NOMO-1 (cell line): ENCODE results near the gene SARS1.
A peak's percentile ranks its signal among the peaks of the same experiment; 100 is the strongest.
"Not testable (repeated sequence)": the region's sequence is repeated elsewhere in the genome, so short reads cannot be mapped to it uniquely, and the experiment has no call there.

Experiments used
- DNase-seq, 2 experiments: peaks; one replicate each; lab custom pipeline; 2025; ENCODE audit not compliant: unreplicated experiment in 2 of 2; lab: John Stamatoyannopoulos, UW

Gene SARS1, protein sequence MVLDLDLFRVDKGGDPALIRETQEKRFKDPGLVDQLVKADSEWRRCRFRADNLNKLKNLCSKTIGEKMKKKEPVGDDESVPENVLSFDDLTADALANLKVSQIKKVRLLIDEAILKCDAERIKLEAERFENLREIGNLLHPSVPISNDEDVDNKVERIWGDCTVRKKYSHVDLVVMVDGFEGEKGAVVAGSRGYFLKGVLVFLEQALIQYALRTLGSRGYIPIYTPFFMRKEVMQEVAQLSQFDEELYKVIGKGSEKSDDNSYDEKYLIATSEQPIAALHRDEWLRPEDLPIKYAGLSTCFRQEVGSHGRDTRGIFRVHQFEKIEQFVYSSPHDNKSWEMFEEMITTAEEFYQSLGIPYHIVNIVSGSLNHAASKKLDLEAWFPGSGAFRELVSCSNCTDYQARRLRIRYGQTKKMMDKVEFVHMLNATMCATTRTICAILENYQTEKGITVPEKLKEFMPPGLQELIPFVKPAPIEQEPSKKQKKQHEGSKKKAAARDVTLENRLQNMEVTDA

DNA sequence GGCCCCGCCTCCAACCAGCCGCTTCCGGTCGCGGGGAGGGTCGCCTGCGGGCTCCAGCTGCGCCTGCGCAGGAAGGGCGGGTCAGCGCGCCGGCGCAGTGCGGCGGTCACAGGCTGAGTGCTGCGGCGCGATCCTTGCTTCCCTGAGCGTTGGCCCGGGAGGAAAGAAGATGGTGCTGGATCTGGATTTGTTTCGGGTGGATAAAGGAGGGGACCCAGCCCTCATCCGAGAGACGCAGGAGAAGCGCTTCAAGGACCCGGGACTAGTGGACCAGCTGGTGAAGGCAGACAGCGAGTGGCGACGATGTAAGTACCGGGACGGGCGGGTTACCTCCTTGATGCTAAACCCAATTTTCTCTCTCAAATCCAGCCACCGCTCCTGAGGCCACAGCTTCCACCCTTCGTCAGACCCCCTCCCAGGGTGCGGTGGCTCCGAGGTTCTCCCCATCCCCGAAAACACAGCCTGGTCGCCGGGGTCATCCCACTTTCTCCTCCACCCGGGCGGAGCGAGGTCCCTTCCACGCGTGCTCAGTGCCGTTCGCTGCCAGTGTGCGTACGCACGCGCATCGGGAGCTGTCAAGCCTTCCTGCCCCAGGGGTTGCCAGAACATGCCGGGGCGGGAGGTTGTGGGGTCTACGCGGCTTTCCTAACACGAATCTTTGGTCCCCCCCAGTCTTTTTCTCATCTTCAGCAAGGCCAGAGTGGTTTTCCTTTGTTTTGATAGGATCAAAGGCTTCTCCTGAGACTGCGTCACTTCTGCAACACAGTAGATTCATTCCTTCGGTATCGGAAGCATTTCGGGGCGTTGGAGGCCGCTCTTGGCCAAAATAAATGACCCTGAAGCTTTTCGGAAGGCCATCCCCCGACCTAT is at the start of gene SARS1:
TSS of gene SARS1 (plus strand) at position 95 of the 870 bp plus-strand sequence. CDS start at position 170, 75 bp downstream.
- peak; percentile 68 to 78 for DNase-seq

DNA sequence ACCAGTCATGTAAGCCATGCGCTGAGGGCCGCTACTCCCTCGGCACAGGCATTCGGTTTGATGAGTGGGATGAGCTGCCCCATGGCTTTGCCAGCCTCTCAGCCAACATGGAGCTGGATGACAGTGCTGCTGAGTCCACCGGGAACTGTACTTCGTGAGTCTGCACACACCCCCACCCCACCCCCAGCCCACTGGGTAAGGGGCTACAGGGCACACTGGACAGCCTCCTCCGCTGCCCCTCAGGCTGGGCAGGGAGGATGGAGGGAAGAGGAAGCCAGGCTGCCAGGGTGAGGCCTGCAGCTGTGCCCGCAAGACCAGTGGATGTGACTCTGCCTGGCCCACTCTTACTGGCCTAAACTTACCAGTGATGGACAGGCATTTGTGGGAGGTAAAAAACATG is 49.2 kb upstream of the SARS1 start:
- DNase-seq, result no peak

DNA sequence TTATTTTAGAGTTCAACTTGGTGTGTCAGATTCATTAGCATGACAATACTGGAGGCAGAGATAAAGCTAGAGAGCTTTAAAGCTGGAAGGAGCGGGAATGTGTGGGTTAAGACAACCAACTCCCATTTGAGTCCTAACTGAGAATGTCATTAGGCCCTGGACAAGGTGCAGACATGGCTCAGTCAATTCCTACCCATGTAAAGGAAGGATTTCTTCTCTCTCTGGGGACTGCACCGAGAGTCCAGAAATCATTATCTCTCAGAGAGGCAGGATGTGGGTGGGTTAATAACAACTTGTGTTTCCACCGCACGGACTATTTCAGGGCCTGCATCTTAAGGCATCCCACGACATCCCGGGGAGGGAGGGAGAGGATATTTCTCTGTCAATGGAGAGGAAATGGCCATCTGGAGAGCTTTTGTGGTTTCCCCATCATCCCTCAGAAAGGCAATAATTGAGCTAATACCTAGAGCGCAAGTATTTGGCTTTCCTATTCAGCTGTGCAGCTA is 46.7 kb upstream of the SARS1 start:
- no peak for DNase-seq

DNA sequence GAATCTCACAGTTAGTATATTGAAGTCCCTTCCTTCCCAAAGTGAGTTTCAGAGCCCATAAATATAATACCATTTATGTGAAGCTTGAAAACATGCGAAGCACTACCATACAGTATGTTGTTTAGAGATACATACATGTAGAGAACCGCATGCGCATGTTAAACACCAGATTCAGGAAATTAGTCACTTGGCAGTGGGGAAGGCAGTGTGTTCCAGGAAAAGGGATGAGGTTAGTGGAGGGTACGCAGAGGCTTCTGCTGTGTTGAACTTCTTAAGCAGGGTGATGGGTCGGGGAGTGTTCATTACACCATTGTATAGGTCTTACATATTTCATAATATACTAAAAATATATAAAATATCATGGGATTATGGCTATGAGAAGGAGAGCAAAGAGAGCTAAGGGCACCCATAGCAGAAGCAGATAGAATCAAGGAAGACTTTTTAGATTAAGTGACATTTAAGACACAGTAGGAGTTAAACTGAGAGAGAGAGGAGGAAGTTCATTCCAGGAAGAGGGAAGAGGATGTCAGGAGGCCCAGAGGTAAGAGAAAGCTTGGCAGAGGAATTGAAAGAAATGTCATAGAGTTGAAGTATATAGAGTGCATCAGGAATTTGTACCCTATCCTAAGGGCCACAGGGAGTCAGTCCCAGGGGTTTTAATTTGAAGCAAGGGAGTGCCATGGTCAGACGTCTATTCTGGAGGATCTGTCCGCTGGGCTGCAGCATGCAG is 43.5 kb upstream of the SARS1 start:
- DNase-seq, result no peak

DNA sequence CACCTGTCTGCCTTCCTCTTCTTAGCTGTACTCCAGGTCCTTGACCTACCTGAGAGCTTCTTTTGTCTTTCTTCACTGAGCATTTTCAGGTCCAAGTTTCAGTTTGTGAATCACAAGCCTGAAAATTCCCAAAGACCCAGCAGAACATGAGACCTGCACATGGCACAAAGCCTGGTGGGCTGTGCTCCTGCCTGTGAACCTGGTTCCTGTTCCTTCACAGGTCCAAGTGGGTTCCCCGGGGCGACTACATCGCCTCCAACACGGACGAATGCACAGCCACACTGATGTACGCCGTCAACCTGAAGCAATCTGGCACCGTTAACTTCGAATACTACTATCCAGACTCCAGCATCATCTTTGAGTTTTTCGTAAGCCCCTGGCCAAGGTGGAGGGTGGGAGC is 42.1 kb upstream of the SARS1 start:
- DNase-seq, result no peak

DNA sequence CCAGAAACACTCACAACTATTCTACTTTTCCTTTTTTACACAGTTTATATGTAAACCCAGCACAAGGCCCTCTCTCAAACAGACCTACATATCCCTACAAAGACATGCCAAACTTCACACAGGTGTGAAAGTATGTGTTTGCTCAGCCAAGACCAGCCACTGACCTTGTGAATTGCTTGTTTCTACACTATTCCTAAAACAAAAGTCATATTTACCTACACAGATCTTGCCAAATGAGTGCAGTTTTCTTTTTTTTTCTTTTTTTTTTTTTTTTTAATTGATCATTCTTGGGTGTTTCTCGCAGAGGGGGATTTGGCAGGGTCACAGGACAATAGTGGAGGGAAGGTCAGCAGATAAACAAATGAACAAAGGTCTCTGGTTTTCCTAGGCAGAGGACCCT is 37.4 kb upstream of the SARS1 start:
- not testable (repeated sequence) for DNase-seq

DNA sequence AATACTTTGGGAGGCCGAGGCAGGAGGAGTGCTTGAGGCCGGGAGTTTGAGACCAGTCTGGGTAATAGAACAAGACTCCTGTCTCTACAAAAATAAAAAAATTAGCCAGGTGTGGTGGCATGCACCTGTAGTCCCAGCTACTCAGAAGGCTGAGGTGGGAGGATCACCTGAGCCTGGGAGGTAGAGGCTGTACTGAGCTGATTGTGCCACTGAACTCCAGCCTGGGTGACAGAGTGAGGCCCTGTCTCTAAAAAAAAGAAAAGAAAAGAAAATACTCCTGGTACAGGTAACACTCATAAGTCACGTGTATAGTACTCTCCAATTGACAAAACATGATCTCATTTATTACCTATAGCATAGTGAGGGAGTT is 33.0 kb upstream of the SARS1 start:
- DNase-seq, result not testable (repeated sequence)

DNA sequence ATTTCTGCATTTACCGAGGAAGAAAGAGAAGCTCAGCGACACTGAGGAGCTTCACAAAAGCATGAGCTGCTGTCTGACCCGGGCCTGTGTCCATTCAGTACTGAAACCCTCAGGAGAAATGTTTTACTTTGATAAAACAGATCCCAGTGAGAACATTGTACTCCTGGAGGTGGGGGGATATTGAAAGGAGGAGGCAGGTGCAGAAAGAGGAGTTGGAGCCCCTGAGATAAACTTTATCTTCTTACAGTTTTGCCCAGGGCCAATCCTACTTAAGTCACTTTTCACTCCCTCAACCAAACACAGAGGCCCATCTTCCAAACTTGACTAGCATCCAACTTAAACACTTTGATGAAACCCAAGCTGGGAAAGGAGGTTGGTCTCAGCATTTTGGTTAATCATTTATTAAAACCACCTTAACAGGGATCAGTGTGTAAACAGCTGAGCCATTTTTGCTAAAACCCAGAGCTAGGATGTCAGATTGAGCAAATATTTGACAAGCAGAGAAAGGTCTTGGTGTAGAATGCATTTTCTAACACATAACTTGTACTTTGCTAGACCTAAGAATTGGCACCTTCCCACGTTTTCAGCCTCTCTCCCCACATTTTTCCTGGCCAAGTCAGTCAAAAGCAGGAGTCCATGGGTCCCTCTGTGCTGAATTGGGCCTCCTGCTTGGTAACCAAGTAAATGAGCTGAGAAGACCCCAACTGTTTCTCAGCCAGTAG is 32.5 kb upstream of the SARS1 start:
- no peak for DNase-seq

DNA sequence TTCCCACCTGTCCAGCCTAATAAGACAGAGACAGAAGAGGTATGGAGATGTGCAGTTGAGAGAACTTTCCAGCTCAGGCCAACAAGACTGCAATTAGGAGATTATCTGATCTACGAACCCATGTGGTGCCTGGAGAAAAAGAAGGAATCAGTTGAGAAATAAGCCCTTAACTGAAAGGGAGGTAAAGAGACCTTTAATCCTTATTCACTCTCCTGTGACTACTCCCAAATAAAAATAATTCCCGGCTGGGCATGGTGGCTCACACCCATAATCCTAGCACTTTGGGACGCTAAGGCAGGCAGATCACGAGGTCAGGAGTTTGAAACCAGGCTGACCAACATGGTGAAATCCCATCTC is 31.9 kb upstream of the SARS1 start:
- DNase-seq, result no peak

DNA sequence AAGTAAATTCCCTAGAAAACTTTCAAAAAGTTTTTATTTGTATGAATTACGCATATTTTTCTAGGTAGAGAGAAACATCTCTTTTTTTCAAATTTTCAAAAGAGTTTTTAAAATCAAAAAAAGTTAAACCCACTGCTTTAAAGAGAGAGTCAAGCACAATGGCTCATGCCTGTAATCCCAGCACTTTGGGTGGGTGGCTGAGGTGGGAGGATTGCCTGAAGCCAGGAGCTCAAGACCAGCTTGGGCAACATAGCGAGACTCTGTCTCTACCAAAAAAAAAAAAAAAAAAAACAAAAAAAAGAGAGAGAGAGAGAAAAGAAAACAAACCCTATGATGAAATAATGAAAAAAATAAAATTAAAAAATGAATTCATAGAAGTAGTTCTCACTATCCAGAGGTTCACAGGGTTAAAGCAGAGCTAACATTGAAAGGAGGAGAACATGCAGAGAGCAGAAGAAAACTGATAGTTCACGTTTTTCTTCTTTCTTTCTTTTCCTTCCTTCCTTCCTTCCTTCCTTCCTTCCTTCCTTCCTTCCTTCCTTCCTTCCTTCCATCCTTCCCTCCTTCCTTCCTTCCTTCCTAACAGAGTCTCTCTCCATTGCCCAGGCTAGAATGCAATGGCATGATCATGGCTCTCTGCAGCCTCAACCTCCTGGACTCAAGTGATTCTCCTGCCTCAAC is 30.5 kb upstream of the SARS1 start:
- DNase-seq, result no peak

DNA sequence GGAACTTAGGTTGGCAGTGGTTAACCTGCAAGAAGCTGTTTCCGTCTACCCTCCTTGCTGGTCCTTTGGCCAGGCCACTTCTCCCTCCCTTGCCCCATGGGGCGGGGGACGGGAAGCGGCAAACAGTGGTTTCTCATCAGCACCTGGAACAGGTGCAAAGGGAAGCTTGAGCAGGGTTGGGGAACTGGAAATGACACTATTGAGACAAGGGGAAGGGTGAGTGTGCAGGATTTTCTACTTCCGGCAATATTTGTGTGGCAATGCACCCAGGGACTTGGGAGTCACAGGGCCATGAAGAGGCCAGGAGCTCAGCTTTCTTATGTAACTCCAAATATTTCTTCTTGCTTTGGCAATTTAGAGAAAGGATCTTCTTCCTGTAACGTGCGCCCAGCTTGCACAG is 29.0 kb upstream of the SARS1 start:
- DNase-seq, result peak in 1 of 2 experiments; percentile 19

DNA sequence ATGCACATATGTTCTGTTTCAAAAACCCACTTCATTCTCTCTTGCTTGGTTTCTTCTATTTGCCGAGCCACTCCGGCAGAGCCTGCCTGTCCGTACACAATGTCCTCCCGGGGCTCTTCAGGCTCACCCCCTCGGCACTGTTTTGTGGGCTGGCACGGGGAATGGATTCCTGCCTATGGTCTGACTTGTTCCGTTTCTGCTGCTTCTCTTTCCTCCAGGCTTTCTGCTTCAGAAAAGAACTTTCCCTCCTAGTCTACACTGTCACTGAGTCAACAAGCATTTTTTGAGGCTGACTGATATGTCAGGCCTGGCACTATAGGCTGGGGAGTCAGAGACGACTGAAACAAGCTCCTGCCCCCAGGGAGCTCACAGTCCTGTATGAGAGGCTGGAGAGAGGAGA is 28.4 kb upstream of the SARS1 start:
- no peak for DNase-seq

DNA sequence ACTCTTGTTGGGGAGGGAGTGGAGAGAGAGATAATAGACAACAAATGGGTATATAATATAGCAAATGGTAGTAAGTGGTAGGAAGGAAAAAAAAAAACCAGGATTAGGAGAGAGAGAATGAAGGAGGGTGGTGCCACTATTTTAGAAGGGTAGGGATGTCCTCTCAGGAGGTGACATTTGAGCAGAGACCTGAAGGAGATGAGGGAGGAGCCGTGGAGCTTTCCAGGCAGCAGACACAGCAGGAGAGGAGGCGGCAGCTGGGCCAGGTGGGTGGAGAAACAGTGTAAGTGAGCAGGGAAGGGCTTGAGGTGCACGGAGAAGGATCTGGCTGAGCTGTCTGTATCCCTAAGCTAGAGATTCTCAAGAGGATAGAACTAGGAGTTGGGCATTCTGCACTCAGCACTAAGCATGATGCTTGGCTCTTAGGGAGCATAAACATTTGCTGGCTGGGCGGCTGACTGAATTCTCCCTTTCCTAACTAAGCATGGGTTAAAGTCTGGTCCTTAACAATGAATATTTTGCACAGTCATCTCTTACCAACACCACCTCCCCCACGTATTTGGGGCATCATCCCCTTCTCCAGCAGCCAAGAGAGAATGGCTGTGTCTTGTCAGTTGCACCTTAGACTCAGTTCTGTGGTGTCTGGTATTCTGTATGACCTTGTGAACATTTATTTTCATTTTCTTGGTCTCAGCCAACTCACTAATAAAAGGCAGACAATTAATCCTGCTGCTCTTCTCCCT is 27.6 kb upstream of the SARS1 start:
- DNase-seq, result no peak

DNA sequence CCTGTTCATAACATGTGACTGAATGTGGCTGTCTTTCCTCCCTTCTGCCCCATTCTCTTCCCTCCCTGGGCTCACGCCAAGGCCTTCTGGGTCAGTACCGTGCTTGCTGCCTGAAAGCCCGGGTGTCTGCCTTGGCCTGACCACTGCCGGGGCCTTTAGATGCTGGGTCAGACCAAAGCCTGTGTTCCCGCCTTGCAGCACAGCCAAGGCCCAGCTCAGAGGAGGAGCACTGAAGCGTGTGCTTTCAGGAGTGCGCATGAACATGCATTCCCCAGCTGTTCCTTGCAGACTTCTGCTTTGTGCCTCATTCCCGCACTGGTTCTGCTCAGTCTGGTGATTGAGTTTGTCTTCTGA is 27.0 kb upstream of the SARS1 start:
- DNase-seq, result no peak

DNA sequence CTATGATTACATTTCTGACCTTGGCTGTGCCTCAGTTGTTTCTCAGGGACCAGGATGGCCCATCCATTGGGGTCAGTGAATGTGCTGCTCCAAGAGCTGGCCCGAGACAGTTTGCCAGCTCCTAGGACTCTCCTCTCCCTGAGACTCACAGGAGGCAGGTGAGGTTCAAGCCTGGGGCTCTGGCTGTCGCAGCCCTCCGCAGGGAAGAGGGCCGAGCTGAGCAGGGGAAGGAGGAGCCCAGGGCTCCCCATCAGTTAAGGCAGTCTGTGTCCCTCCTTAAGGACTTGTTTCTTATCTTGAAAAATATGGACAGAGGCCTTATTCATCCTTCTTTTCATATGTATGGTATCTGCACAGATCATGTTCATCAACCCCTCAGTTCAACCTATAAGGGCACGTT is 26.6 kb upstream of the SARS1 start:
- DNase-seq, result no peak

DNA sequence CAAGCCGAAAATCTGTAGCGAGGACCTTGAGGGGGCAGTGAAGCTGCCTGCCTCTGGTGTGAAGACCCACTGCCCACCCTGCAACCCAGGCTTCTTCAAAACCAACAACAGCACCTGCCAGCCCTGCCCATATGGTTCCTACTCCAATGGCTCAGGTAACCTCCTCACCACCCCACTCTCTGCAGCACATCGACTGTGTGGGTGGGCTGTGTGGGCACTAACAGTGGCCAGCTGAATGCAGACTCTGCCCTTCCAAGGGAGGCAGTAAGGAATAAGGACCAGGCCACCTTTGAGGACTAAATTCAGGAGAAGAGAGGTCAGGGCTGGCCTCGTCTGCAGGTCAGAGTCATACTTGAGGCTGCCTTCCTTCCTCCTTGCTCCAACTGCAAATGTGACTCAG is 25.5 kb upstream of the SARS1 start:
- DNase-seq, result no peak

DNA sequence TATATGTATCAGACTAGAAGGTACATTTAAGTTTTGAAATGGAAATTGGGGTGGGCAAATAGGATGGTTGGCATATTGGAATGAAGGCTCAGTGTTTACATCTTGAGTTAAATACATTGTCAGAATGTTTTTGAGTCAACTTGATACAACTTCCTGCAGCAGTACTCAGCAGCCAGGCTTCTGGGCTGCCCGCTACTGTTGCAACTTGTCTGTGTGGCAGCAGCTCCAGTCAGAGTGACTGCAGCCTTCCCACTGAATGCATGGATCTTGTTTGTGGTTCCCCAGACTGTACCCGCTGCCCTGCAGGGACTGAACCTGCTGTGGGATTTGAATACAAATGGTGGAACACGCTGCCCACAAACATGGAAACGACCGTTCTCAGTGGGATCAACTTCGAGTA is 24.9 kb upstream of the SARS1 start:
- DNase-seq, result no peak

DNA sequence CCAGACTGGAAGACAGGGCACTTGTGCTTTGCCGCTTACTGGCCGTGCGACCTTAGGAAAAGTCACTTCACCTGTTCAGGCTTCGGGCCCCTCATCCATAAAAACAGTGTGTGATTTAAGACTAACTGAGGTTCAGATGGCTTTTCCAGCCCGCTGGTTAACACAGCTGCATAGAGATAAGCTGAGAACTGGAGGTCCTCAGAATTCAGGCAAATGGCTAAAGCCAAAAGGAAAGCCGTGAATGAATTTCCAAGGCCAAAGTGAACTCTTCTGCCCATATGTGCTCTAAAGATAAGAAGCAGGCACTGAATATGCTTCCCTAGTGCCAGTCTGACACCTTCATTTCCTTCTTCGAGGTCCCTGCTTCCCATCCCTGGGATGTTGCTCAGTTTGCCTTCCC is 23.5 kb upstream of the SARS1 start:
- no peak for DNase-seq

DNA sequence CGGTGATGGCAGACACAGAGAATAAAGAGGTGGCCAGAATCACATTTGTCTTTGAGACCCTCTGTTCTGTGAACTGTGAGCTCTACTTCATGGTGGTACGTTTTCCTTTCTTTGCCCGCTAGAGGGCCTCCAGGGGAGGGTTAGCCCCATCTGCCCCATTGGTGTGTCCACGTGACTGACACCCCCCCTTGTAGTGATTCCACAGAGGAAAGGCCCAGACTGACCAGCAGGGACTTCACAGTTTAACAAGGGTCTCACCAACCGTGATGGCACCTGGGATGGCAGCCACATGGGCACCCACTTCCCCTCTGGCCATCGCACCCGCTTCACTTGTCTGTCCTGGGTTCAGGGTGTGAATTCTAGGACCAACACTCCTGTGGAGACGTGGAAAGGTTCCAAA is 22.3 kb upstream of the SARS1 start:
- DNase-seq, result no peak
